H9 (cell line): ENCODE data around the gene THBS2. TPM values are rescaled to one million over a fixed set of nuclear protein-coding genes. Genes with fewer than 3 reads are reported as not detected.

Experiments
- DNase-seq: peaks from one replicate; pipeline ENCODE4 v3.0.0-alpha.2; 2017
- H2AFZ ChIP-seq: one replicate; pipeline ENCODE4 v1.6.1; 2013; ENCODE audit warnings: mild to moderate bottlenecking, low read length, control low read depth, moderate library complexity
- H2AK5ac ChIP-seq: 2 replicates; pipeline ENCODE4 v1.6.1; 2013; ENCODE audit warnings: low read length, control low read depth, mixed read lengths; ENCODE audit not compliant: insufficient read length
- H2BK120ac ChIP-seq: one replicate; pipeline ENCODE4 v1.6.1; 2013; ENCODE audit warnings: low read depth, mild to moderate bottlenecking, low read length, control low read depth, inconsistent platforms; ENCODE audit not compliant: poor library complexity, severe bottlenecking
- H2BK12ac ChIP-seq: 2 replicates; pipeline ENCODE4 v1.6.1; 2013; ENCODE audit warnings: low read length, control low read depth, mixed read lengths, low read depth; ENCODE audit not compliant: insufficient read length
- H2BK15ac ChIP-seq: 2 replicates; pipeline ENCODE4 v1.6.1; 2013; ENCODE audit warnings: low read depth, low read length, control low read depth
- H2BK20ac ChIP-seq: one replicate; pipeline ENCODE4 v1.6.1; 2013; ENCODE audit warnings: low read depth, mild to moderate bottlenecking, low read length, control low read depth, inconsistent platforms; ENCODE audit not compliant: poor library complexity, severe bottlenecking
- H2BK5ac ChIP-seq: 2 replicates; pipeline ENCODE4 v1.6.1; 2013; ENCODE audit warnings: low read length, control low read depth, mixed read lengths; ENCODE audit not compliant: insufficient read length
- H3K14ac ChIP-seq: 2 replicates; pipeline ENCODE4 v1.6.1; 2013; ENCODE audit warnings: low read length, control low read depth; ENCODE audit not compliant: insufficient read depth
- H3K18ac ChIP-seq: 2 replicates; pipeline ENCODE4 v1.6.1; 2013; ENCODE audit warnings: low read depth, mild to moderate bottlenecking, mixed read lengths, low read length, control low read depth; ENCODE audit not compliant: insufficient read length
- H3K23ac ChIP-seq: 2 replicates; pipeline ENCODE4 v1.6.1; 2013; ENCODE audit warnings: low read length, control low read depth, mixed read lengths, low read depth; ENCODE audit not compliant: insufficient read length
- H3K23me2 ChIP-seq: 2 replicates; pipeline ENCODE4 v1.6.1; 2013; ENCODE audit warnings: low read depth, mild to moderate bottlenecking, mixed read lengths, low read length, control low read depth; ENCODE audit not compliant: insufficient read length, poor library complexity, severe bottlenecking
- H3K27ac ChIP-seq: 2 replicates; pipeline ENCODE4 v1.5.1; 2013; ENCODE audit warnings: low read length, control low read depth, mixed read lengths, low read depth; ENCODE audit not compliant: insufficient read length
- H3K27me3 ChIP-seq: 2 replicates; pipeline ENCODE4 v1.6.1; 2013; ENCODE audit warnings: low read length, control low read depth, inconsistent platforms; ENCODE audit not compliant: insufficient read depth
- H3K4ac ChIP-seq: 2 replicates; pipeline ENCODE4 v1.6.1; 2013; ENCODE audit warnings: low read depth, mild to moderate bottlenecking, control low read depth, inconsistent platforms, low read length, moderate library complexity
- H3K4me1 ChIP-seq: 2 replicates; pipeline ENCODE4 v1.6.1; 2013; ENCODE audit warnings: low read length, control low read depth, inconsistent platforms; ENCODE audit not compliant: insufficient read depth
- H3K4me2 ChIP-seq: 2 replicates; pipeline ENCODE4 v1.6.1; 2013; ENCODE audit warnings: low read length, control low read depth, mixed read lengths; ENCODE audit not compliant: insufficient read length, insufficient read depth
- H3K56ac ChIP-seq: 2 replicates; pipeline ENCODE4 v1.6.1; 2013; ENCODE audit warnings: low read depth, mild to moderate bottlenecking, mixed read lengths, low read length, control low read depth; ENCODE audit not compliant: insufficient read length
- H3K79me1 ChIP-seq: 2 replicates; pipeline ENCODE4 v1.6.1; 2013; ENCODE audit warnings: low read depth, mild to moderate bottlenecking, moderate library complexity, low read length, control low read depth, inconsistent platforms; ENCODE audit not compliant: insufficient read depth, poor library complexity, severe bottlenecking
- H3K79me2 ChIP-seq: 2 replicates; pipeline ENCODE4 v1.6.1; 2013; ENCODE audit warnings: low read length, control low read depth, inconsistent platforms; ENCODE audit not compliant: insufficient read depth
- H3K9ac ChIP-seq: 2 replicates; pipeline ENCODE4 v1.6.1; 2013; ENCODE audit warnings: low read length, control low read depth, mixed read lengths; ENCODE audit not compliant: insufficient read length; ENCODE audit errors: extremely low read depth
- H3K9me3 ChIP-seq: one replicate; pipeline ENCODE4 v1.6.1; 2013; ENCODE audit warnings: low read depth, low read length, inconsistent platforms; ENCODE audit not compliant: control insufficient read depth
- H3T11ph ChIP-seq: one replicate; pipeline ENCODE4 v1.6.1; 2013; ENCODE audit warnings: mild to moderate bottlenecking, low read length, control low read depth, inconsistent platforms
- H4K20me1 ChIP-seq: one replicate; pipeline ENCODE4 v1.6.1; 2013; ENCODE audit not compliant: control insufficient read depth, insufficient read length, insufficient read depth
- H4K5ac ChIP-seq: 2 replicates; pipeline ENCODE4 v1.6.1; 2013; ENCODE audit warnings: low read depth, mild to moderate bottlenecking, mixed read lengths, low read length, control low read depth; ENCODE audit not compliant: insufficient read length
- H4K8ac ChIP-seq: replicated peaks from 2 replicates; pipeline ENCODE4 v1.6.1; 2013; ENCODE audit warnings: low read length, control low read depth, mixed read lengths, low read depth; ENCODE audit not compliant: insufficient read length
- H4K91ac ChIP-seq: 2 replicates; pipeline ENCODE4 v1.6.1; 2013; ENCODE audit warnings: low read depth, mild to moderate bottlenecking, moderate library complexity, mixed read lengths, low read length, control low read depth; ENCODE audit not compliant: insufficient read length
- H3K27ac Mint-ChIP-seq, 3 experiments: 2 replicates in 2 of 3; 3 replicates in 1 of 3; pipeline ENCODE4 v1.8.0; 2020 to 2021; ENCODE audit warnings: mixed read lengths in 3 of 3, mild to moderate bottlenecking in 1 of 3, moderate library complexity in 1 of 3
- H3K27me3 Mint-ChIP-seq: 2 replicates; pipeline ENCODE4 v1.8.0; 2021; ENCODE audit warnings: low read depth, mild to moderate bottlenecking, moderate library complexity, mixed read lengths
- H3K36me3 Mint-ChIP-seq, 3 experiments: 2 replicates in 2 of 3; 3 replicates in 1 of 3; pipeline ENCODE4 v1.8.0; 2020 to 2021; ENCODE audit warnings: low read depth in 3 of 3, mixed read lengths in 3 of 3; ENCODE audit not compliant: insufficient read depth in 1 of 3
- H3K4me1 Mint-ChIP-seq, 2 experiments: 2 replicates each; pipeline ENCODE4 v1.8.0; 2020; ENCODE audit warnings: mixed read lengths in 2 of 2
- H3K4me3 Mint-ChIP-seq, 2 experiments: 2 replicates in 1 of 2; 3 replicates in 1 of 2; pipeline ENCODE4 v1.8.0; 2020 to 2021; ENCODE audit warnings: mild to moderate bottlenecking in 2 of 2, mixed read lengths in 2 of 2, moderate library complexity in 1 of 2
- H3K9me3 Mint-ChIP-seq, 2 experiments: 2 replicates in 1 of 2; 3 replicates in 1 of 2; pipeline ENCODE4 v1.8.0; 2020; ENCODE audit warnings: mild to moderate bottlenecking in 2 of 2, mixed read lengths in 2 of 2, moderate library complexity in 1 of 2
- WGBS: extraction: QIAGEN DNeasy Blood & Tissue Kit; methylation state at CpG from one replicate; pipeline ENCODE4 v1.1.7; 2013; ENCODE audit warnings: missing lambda C conversion rate, low lambda C conversion rate, mixed read lengths; ENCODE audit not compliant: insufficient read length; ENCODE audit errors: extremely low coverage; 5-methylcytosine and 5-hydroxymethylcytosine counted together
- total RNA-seq: library from RNA; stranded (reverse); gene quantifications from 2 replicates; pipeline ENCODE4 v1.2.1, GENCODE V29; 2021
- TF ChIP-seq, protein P1 (sequence below): fragments of 200-600 bp; sonication (generic); conservative IDR thresholded peaks from 3 replicates; pipeline ENCODE4 v1.8.0; 2021; ENCODE audit warnings: antibody characterized with exemption, mild to moderate bottlenecking

THBS2 gene
- total RNA-seq, 1 experiment from 2014 or later: 14.7 TPM

DNA sequence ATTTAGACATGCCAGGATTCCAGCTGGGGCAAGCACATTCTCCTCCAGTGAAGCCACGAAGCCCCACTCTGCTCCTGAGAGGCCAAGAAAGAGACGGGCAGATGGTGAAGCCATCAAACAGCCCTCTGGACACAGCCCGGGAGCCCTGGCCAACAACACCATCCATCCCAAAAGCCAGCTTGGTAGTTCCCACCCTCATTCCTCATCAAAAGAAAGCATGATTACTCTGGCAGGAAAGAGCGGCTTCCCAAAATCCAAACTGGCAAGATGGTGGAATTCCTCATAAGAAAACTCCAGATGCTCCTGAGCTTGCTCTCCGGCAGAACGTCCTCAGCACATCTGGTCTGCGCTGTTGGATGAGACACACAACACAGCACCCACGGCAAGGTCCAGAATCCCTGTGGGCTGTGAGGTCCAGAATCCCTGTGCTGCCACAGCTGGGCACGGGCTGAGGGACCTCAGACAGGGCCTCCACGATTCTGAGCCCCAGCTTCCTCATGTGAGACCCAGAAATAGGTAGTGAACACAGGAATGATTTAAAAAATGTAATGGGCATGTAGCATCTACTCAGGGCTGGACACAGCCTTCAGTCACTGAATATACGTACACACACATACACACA lies 52.6 kb downstream of the THBS2 start:
- no peak overlapping the region for H3K18ac ChIP-seq
- no peaks in the 10 kb centered on the region for H4K20me1 ChIP-seq
- H3T11ph ChIP-seq: no peak overlapping the region
- no CpG with 5 or more reads among the region's 11 CpGs for WGBS
- no peaks in the 10 kb centered on the region for H3K79me1 ChIP-seq
- TF ChIP-seq, protein P1, sequence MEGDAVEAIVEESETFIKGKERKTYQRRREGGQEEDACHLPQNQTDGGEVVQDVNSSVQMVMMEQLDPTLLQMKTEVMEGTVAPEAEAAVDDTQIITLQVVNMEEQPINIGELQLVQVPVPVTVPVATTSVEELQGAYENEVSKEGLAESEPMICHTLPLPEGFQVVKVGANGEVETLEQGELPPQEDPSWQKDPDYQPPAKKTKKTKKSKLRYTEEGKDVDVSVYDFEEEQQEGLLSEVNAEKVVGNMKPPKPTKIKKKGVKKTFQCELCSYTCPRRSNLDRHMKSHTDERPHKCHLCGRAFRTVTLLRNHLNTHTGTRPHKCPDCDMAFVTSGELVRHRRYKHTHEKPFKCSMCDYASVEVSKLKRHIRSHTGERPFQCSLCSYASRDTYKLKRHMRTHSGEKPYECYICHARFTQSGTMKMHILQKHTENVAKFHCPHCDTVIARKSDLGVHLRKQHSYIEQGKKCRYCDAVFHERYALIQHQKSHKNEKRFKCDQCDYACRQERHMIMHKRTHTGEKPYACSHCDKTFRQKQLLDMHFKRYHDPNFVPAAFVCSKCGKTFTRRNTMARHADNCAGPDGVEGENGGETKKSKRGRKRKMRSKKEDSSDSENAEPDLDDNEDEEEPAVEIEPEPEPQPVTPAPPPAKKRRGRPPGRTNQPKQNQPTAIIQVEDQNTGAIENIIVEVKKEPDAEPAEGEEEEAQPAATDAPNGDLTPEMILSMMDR: no peak
- H3K27me3 ChIP-seq: no peaks in the 10 kb centered on the region
- H4K91ac ChIP-seq: no peak overlapping the region
- no peak overlapping the region for H2BK20ac ChIP-seq
- H2BK12ac ChIP-seq: no peak overlapping the region
- no peaks in the 10 kb centered on the region for H3K23me2 ChIP-seq
- no peak overlapping the region for H2BK15ac ChIP-seq
- no peak overlapping the region for H3K56ac ChIP-seq
- H3K23ac ChIP-seq: no peak overlapping the region
- no peak overlapping the region for H2AFZ ChIP-seq
- no peaks in the 10 kb centered on the region; the same call in 1 of the 2 replicates for H3K27me3 Mint-ChIP-seq
- no peak overlapping the region for H3K27ac Mint-ChIP-seq
- H3K9me3 ChIP-seq: no peaks in the 10 kb centered on the region
- no peak overlapping the region for H3K14ac ChIP-seq
- H3K36me3 Mint-ChIP-seq: peaks cover 0 to 2% (median 0%) of the 10 kb centered on the region in 3 experiments; a peak in 2 of 7 replicates
- H2AK5ac ChIP-seq: no peak overlapping the region
- H3K9ac ChIP-seq: no peak overlapping the region
- no peaks in the 10 kb centered on the region for H3K4me1 ChIP-seq
- no peak overlapping the region for H2BK5ac ChIP-seq
- H3K27ac ChIP-seq: no peak overlapping the region
- no peaks in the 10 kb centered on the region for H3K79me2 ChIP-seq
- H2BK120ac ChIP-seq: no peak overlapping the region
- H3K9me3 Mint-ChIP-seq: peaks cover 2 to 3% of the 10 kb centered on the region in 2 experiments; a peak in 3 of 5 replicates
- H3K4me2 ChIP-seq: no peak overlapping the region
- H3K4me3 Mint-ChIP-seq: no peak overlapping the region
- no peak overlapping the region for H3K4ac ChIP-seq
- H4K8ac ChIP-seq: no peak overlapping the region
- DNase-seq: no peak
- no peak overlapping the region for H4K5ac ChIP-seq
- no peaks in the 10 kb centered on the region for H3K4me1 Mint-ChIP-seq
